GM10266 (cell line): ENCODE data around the gene ALDH7A1.
"Not testable (repeated sequence)": the region's sequence is repeated elsewhere in the genome, so short reads cannot be mapped to it uniquely, and the experiment has no call there.

ENCODE experiments used
- DNase-seq: peaks from one replicate; pipeline ENCODE4 v3.0.0; 2012; ENCODE audit errors: extremely low spot score
- TF ChIP-seq, protein P1 (sequence below): IDR thresholded peaks from 2 replicates; pipeline ENCODE4 v1.5.1; 2012; ENCODE audit warnings: mild to moderate bottlenecking, low read depth; ENCODE audit not compliant: control insufficient read depth, insufficient read depth; ENCODE audit errors: missing control alignments

The ALDH7A1 gene

DNA sequence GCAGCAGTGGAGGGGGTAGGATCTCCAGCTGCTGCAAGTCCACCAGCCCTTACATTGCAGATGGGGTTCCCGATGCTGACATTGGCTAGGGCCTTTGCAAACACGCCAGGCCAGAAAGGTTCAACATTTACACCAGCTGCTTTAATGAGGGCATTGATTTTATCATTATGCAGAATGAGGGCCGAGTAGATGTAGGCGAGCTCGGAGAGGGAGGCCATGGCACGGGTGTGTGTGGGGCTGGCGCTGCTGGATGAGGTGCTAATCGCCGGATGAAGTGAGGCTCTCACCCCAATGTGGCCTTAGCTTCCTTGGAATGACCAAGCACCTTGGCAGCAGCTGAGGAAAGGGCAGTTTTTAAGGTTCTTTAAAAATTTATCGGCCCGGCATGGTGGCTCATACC, 33.1 kb upstream of the ALDH7A1 start:
- no peak for DNase-seq
- TF ChIP-seq, protein P1, sequence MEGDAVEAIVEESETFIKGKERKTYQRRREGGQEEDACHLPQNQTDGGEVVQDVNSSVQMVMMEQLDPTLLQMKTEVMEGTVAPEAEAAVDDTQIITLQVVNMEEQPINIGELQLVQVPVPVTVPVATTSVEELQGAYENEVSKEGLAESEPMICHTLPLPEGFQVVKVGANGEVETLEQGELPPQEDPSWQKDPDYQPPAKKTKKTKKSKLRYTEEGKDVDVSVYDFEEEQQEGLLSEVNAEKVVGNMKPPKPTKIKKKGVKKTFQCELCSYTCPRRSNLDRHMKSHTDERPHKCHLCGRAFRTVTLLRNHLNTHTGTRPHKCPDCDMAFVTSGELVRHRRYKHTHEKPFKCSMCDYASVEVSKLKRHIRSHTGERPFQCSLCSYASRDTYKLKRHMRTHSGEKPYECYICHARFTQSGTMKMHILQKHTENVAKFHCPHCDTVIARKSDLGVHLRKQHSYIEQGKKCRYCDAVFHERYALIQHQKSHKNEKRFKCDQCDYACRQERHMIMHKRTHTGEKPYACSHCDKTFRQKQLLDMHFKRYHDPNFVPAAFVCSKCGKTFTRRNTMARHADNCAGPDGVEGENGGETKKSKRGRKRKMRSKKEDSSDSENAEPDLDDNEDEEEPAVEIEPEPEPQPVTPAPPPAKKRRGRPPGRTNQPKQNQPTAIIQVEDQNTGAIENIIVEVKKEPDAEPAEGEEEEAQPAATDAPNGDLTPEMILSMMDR: no peak

DNA sequence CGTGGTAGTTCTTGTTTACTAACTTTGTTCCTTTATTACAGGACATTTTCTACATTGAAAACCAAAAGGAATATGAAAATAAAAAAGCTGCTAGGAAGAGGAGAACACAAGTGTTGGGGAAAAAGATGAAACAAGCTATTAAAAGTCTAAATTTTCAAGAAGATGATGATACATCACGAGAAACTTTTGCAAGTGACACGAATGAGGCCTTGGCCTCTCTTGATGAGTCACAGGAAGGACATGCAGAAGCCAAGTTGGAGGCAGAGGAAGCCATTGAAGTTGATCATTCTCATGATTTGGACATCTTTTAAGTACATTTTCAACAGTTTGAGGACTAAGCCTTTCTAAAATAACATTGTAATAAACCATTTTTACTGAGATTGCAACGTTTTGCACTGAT, 29.5 kb upstream of the ALDH7A1 start:
- TF ChIP-seq, protein P1: no peak
- DNase-seq: no peak

DNA sequence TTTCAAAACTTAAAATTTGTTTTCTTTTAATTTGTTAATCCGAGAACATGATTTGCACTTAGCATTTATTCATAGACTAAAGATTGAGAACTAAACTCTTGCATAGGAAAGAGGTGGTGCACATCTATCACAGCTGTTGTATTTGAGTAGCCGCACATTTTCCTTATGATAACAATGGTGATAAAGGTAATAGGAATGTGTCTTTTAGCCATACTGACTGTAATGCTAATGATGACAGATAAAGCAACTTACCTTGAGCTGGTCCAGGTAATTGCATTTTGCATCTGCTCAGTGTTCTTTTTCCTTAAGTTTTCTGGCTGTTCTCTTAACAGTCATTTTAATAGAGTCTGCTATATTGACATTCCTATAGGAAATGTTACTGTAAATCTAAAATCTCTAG, 24.8 kb upstream of the ALDH7A1 start:
- DNase-seq: no peak
- TF ChIP-seq, protein P1: no peak

DNA sequence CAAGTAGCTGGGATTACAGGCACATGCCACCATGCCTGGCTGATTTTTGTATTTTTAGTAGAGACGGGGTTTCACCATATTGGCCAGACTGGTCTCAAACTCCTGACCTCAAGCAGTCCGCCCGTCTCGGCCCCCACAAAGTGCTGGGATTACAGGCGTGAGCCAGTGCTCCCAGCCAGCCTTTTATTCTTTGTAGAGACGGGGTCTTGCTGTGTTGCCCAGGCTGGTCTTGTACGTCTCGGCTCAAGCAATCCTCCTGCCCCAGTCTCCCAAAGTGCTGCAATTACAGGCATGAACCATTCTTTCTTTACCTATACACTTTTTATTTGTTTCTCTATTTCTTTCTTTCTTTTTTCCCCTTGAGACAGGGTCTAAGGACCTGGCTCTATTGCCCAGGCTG, 22.6 kb upstream of the ALDH7A1 start:
- not testable (repeated sequence) for DNase-seq

DNA sequence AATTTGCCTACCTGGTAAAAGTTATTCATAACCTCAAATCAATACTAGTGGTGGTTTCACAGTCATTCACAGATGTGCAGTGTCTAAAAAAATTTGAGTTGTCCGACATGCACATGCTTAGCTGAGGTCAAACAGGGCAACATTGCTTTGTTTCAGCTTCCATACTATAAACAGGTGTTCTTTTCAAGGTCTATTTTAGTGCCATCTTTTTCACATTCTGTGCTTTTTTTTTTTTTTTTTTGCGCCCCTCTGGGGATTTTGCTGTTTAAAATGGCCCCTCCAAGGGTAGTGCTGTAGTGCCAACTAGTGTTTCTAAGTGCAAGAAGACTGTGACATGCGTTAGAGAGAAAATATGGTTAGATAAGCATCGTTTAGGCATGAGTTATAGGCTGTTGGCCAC, 20.3 kb upstream of the ALDH7A1 start:
- no peak for DNase-seq
- TF ChIP-seq, protein P1: peak; percentile 25

DNA sequence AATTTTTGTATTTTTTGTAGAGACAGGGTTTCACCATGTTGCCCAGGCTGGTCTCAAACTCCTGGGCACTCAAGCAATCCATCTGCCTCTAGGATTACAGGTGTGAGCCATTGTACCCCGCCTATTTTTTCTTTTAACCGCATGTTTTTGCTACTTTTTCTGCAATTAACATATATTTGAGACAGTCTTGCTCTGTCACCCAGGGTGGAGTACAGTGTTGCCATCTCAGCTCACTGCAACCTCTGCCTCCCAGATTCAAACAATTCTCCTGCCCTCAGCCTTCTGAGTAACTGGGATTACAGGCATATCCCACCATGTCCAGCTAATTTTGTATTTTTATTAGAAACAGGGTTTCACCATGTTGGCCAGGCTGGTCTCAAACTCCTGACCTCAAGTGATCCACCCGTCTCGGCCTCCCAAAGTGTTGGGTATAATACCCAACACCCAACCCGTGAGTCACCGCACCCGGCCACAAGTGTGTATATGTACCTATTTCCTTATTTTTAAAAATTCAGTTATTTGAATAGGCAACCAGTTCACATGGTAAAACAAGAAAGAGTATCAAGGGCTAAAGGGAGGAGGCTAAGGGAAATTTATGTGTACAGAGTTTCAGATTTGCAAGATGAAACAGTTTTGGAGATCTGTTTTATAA, 19.0 kb upstream of the ALDH7A1 start:
- TF ChIP-seq, protein P1: no peak
- no peak for DNase-seq

DNA sequence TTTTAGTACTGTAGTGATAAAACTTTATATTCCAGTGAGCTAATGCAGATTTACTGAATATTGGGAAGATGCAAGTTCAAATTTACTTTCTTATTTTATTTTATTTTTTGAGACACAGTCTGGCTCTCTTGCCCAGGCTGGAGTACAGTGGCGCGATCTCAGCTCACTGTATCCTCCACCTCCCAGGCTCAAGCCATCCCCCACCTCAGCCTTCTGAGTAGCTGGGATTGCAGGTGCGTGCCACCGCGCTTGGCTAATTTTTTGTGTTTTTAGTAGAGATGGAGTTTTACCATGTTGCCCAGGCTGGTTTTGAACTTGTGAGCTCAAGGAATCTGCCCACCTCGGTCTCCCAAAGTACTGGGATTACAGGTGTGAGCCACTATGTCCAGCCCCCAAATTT, 15.6 kb upstream of the ALDH7A1 start:
- TF ChIP-seq, protein P1: no peak
- DNase-seq: no peak

DNA sequence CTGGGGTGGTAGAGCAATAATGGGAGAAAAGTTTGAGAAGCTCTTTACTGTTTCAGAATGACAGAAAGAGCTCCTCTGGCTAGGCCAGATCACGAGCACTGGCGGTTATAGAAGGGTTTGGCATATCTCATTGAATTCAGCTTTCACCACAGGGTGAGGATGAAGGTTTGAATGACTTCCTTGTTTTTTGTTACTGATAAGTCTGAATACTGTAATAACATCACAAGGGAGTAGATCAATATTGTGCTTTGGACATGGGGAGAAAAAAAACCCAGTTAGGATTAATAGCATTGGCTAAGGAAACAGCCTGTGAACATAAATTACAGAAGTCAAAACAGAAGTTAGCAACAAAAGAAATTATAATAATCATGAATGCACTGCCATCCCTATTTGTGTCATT, 15.1 kb upstream of the ALDH7A1 start:
- DNase-seq: no peak
- TF ChIP-seq, protein P1: no peak
